ENCODE measurements around the gene PALLD.
A peak's percentile ranks its signal among the peaks of the same experiment; 100 is the strongest.

PALLD gene

DNA sequence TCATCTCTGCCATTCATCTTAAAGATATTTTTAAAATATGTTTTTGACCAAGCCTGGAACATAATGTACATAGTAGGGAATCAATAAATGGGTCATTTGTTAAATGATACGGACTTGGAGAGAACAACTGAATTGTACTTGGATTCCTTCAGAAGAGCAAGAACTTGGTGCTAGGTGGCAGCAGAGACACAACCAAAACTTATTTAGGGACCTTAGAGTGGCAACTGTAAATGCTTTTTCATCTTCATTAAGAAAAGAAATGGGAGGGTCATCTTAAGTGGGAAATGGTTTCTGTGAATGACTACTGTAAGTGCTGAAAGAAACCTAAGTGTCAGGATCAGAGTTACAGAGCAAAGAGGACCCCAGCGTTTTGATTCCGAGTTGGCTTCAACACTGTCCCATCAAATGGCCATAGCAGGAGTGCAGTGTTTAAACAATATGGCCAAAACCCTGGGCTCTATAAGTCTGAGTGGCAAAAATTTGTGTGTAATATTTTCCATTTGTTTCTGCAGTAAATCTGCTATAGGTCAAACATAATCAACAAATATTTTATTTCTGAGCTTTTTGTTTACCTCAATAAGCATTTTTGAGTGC lies 213.6 kb downstream of the PALLD start:
- no peak overlapping the region for H3K4me3 ChIP-seq (ENCODE audit: control insufficient read depth, low read depth, low read length)
- DNase-seq (ENCODE audit: low read depth) = peak; percentile 33
- peak; percentile 70 for TF ChIP-seq CTCF (IDR thresholded peaks at IDR 0.05; ENCODE audit: control insufficient read depth, insufficient read depth, low read depth, low read length, missing control alignments)

DNA sequence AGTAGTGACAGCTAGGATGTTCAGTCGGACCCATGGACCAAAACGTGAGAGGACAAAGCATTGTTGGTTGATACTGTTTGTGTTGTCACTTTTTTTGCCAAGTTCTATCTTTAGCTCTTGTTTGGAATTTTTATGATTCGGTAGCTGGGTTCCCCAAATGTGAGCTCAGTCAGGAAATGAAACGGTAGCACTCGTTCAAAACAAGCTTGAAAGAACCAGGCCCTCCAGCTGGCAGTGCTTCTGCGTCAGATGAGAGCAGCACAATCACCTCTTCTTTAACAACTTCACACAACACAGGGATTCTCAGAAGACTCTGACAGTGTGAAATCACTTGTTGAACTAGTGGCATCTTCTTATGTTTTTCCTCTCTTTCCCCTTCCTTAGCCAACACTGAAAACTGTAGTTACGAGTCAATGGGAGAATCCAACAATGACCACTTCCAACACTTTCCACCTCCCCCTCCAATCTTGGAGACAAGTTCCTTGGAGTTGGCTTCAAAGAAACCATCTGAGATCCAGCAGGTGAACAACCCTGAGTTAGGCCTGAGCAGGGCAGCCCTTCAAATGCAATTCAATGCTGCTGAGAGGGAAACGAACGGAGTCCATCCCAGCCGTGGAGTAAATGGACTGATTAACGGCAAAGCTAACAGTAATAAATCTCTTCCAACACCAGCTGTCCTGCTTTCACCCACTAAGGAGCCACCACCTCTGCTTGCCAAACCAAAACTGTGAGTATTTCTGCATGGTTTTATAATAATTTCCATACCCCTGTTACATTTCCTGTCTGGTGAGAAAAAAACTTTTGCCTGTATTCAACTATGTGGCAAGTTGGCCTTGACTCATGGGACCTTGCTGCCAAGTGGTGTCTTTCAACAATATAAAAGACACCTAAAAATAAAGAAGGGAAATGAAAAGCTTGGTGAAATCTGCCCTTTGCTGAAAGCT lies 214.6 kb downstream of the PALLD start:
- peak; percentile 78 for DNase-seq (ENCODE audit: low read depth)
- TF ChIP-seq CTCF (IDR thresholded peaks at IDR 0.05; ENCODE audit: control insufficient read depth, insufficient read depth, low read depth, low read length, missing control alignments) = no peak
- no peak overlapping the region for H3K4me3 ChIP-seq (ENCODE audit: control insufficient read depth, low read depth, low read length)

- no peak for TF ChIP-seq CTCF (IDR thresholded peaks at IDR 0.05; ENCODE audit: control insufficient read depth, insufficient read depth, low read depth, low read length, missing control alignments)
- no peak overlapping the region for H3K4me3 ChIP-seq (ENCODE audit: control insufficient read depth, low read depth, low read length)
- no peak for DNase-seq (ENCODE audit: low read depth)
Measured at GRCh38 chr4:168712316-168712890, 215.6 kb downstream of the PALLD start.

- TF ChIP-seq CTCF (IDR thresholded peaks at IDR 0.05; ENCODE audit: control insufficient read depth, insufficient read depth, low read depth, low read length, missing control alignments) = no peak
- no peak overlapping the region for H3K4me3 ChIP-seq (ENCODE audit: control insufficient read depth, low read depth, low read length)
- no peak for DNase-seq (ENCODE audit: low read depth)
Measured at GRCh38 chr4:168713253-168713652, 216.4 kb downstream of the PALLD start.

DNA sequence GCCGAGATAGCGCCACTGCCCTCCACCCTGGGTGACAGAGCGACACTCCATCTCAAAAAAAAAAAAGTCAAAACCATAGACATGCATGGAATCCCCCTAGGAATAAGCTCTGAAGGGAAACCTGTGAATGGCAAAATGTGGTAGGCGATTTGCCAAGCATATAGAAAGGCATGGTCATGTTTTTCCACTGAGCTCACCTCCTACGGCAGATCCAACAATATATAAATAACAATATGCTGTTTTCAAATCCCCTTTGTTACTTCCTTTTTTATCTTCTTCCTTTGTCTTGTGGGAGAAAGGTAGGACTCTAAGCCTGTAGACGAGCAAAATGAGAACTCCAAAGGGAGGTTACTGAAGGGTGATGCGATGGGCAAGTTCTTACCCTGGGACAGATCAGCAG lies 219.0 kb downstream of the PALLD start:
- DNase-seq (ENCODE audit: low read depth) = no peak
- no peak for TF ChIP-seq CTCF (IDR thresholded peaks at IDR 0.05; ENCODE audit: control insufficient read depth, insufficient read depth, low read depth, low read length, missing control alignments)
- H3K4me3 ChIP-seq (ENCODE audit: control insufficient read depth, low read depth, low read length) = no peak overlapping the region

- H3K4me3 ChIP-seq (ENCODE audit: control insufficient read depth, low read depth, low read length) = no peak overlapping the region
- TF ChIP-seq CTCF (IDR thresholded peaks at IDR 0.05; ENCODE audit: control insufficient read depth, insufficient read depth, low read depth, low read length, missing control alignments) = no peak
- DNase-seq (ENCODE audit: low read depth) = no peak
Measured at GRCh38 chr4:168716406-168717129, 219.7 kb downstream of the PALLD start.
